Measurements from ENCODE around the gene FAM89B.

FAM89B gene

DNA sequence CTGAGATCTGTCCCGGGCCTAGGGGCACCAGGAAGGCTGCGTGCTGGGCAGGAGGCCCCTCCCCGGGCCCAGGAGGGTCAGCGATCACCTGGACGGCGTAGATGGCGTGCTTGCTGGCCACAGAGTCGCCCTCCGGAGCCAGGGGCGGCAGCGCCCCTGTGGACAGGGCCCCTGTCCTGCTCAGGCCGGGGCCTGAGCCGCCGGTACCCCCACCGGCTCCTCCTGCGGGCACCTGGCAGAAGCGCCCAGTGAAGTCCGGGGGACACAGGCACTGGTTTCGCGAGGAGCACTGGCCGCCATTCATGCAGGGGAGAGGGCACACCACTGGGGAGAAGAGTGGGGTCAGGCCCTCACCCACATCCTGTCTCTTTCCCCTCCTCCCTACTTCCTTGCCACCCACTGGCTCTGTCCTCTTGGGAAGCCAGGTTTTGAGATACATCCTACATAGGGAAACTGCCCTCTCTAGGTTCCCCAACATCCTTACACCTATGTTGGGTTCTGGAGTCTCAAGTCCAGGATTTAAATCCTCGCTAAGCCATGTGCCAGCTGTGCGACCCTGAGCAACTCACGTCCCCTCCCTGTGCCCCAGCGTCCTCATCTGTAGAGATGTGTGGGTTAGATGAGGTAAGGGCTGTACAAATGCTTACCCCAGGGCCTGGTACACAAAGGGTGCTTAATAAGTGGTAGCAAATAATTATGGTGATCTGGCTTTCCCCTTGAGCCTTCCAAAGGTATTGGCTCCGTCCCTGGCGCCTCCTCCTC lies 18.1 kb upstream of the FAM89B start:
- no peaks in the 10 kb centered on the region for H3K36me3 ChIP-seq (ENCODE audit: control insufficient read depth, insufficient read depth, low read length)

GRCh38 chr11:65554842-65555430 lies 17.4 kb upstream of the FAM89B start:
- Histone ChIP-seq H3K9ac (no peak overlapping the region), H3K9me3 (ENCODE audit: control insufficient read depth, low read length) (no peaks in the 10 kb centered on the region), H3K4me2 (ENCODE audit: low read length) (no peak overlapping the region), H3K27ac (peak overlapping the region; percentile 82), H3K27me3 (ENCODE audit: control insufficient read depth, insufficient read depth, low read length) (no peaks in the 10 kb centered on the region), H3K36me3 (ENCODE audit: control insufficient read depth, insufficient read depth, low read length) (no peaks in the 10 kb centered on the region), H3K79me2 (peaks cover 3% of the 10 kb centered on the region), H2AFZ (no peak overlapping the region), H3K4me1 (peaks cover 17% of the 10 kb centered on the region), H3K4me3 (ENCODE audit: low read depth, low read length) (no peak overlapping the region)
- TF ChIP-seq, protein P1, sequence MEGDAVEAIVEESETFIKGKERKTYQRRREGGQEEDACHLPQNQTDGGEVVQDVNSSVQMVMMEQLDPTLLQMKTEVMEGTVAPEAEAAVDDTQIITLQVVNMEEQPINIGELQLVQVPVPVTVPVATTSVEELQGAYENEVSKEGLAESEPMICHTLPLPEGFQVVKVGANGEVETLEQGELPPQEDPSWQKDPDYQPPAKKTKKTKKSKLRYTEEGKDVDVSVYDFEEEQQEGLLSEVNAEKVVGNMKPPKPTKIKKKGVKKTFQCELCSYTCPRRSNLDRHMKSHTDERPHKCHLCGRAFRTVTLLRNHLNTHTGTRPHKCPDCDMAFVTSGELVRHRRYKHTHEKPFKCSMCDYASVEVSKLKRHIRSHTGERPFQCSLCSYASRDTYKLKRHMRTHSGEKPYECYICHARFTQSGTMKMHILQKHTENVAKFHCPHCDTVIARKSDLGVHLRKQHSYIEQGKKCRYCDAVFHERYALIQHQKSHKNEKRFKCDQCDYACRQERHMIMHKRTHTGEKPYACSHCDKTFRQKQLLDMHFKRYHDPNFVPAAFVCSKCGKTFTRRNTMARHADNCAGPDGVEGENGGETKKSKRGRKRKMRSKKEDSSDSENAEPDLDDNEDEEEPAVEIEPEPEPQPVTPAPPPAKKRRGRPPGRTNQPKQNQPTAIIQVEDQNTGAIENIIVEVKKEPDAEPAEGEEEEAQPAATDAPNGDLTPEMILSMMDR (IDR thresholded peaks at IDR 0.05) = no peak

More for the DNA sequence above, 18.1 kb upstream of the FAM89B start:
- TF ChIP-seq, protein P1 (IDR thresholded peaks at IDR 0.05) = no peak
- Histone ChIP-seq H3K79me2 (peaks cover 3% of the 10 kb centered on the region), H3K9me3 (ENCODE audit: control insufficient read depth, low read length) (no peaks in the 10 kb centered on the region), H3K9ac (no peak overlapping the region), H3K4me2 (ENCODE audit: low read length) (no peak overlapping the region), H3K4me1 (peaks cover 13% of the 10 kb centered on the region), H3K27me3 (ENCODE audit: control insufficient read depth, insufficient read depth, low read length) (no peaks in the 10 kb centered on the region), H3K27ac (no peak overlapping the region), H2AFZ (no peak overlapping the region), H3K4me3 (ENCODE audit: low read depth, low read length) (no peak overlapping the region)

- TF ChIP-seq, protein P1 (IDR thresholded peaks at IDR 0.05) = no peak
- Histone ChIP-seq H3K27ac (peak overlapping the region; percentile 82), H3K4me2 (ENCODE audit: low read length) (no peak overlapping the region), H3K79me2 (peaks cover 3% of the 10 kb centered on the region), H3K9me3 (ENCODE audit: control insufficient read depth, low read length) (no peaks in the 10 kb centered on the region), H3K9ac (no peak overlapping the region), H3K4me3 (ENCODE audit: low read depth, low read length) (no peak overlapping the region), H3K4me1 (peaks cover 21% of the 10 kb centered on the region), H3K36me3 (ENCODE audit: control insufficient read depth, insufficient read depth, low read length) (no peaks in the 10 kb centered on the region), H2AFZ (no peak overlapping the region), H3K27me3 (ENCODE audit: control insufficient read depth, insufficient read depth, low read length) (no peaks in the 10 kb centered on the region)
Measured at GRCh38 chr11:65555693-65556231, 16.6 kb upstream of the FAM89B start.

- Histone ChIP-seq H3K79me2 (no peaks in the 10 kb centered on the region), H3K27ac (peak overlapping the region; percentile 82), H3K27me3 (ENCODE audit: control insufficient read depth, insufficient read depth, low read length) (no peaks in the 10 kb centered on the region), H2AFZ (peak overlapping the region; percentile 23), H3K9ac (peak overlapping the region; percentile 19), H3K36me3 (ENCODE audit: control insufficient read depth, insufficient read depth, low read length) (no peaks in the 10 kb centered on the region), H3K4me2 (ENCODE audit: low read length) (peak overlapping the region; percentile 72), H3K4me3 (ENCODE audit: low read depth, low read length) (peak overlapping the region; percentile 57), H3K4me1 (peaks cover 21% of the 10 kb centered on the region), H3K9me3 (ENCODE audit: control insufficient read depth, low read length) (no peaks in the 10 kb centered on the region)
- TF ChIP-seq, protein P1 (IDR thresholded peaks at IDR 0.05) = no peak
Measured at GRCh38 chr11:65556470-65557279, 15.7 kb upstream of the FAM89B start.
